Common myeloid progenitor, CD34-positive (primary cell): Measurements from ENCODE around the gene RAB31.

Source experiments
- CTCF ChIA-PET: fragments of 350-600 bp; sonication (Branson Sonifier 250); formaldehyde crosslinking; loops from one replicate; lab custom pipeline; 2021; ENCODE audit warnings: antibody characterized with exemption; lab: Charles Lee
- POLR2A ChIA-PET: fragments of 350-600 bp; sonication (Branson Sonifier 250); formaldehyde crosslinking; loops from one replicate; lab custom pipeline; 2021; ENCODE audit warnings: antibody characterized with exemption; lab: Charles Lee
- DNase-seq, 3 donors: peaks; one replicate each; pipeline versions ENCODE4 v3.0.0 to v3.0.0-alpha.2; 2013
- H3K27ac ChIP-seq, 2 experiments: 1 replicate in 1 of 2; 2 replicates in 1 of 2; pipeline ENCODE4 v1.7.0; 2013; ENCODE audit warnings: inconsistent platforms in 2 of 2, low read length in 2 of 2, mild to moderate bottlenecking in 2 of 2, low read depth in 1 of 2, moderate library complexity in 1 of 2; ENCODE audit not compliant: severe bottlenecking in 2 of 2, insufficient read depth in 1 of 2, poor library complexity in 1 of 2
- H3K27me3 ChIP-seq, 5 experiments: replicated peaks in 2 of 5; 1 replicate in 3 of 5; 2 replicates in 2 of 5; pipeline versions ENCODE4 v1.6.1 to v1.7.0; 2013; ENCODE audit warnings: low read length in 4 of 5, mild to moderate bottlenecking in 2 of 5, moderate library complexity in 2 of 5, inconsistent platforms in 1 of 5; ENCODE audit not compliant: insufficient read depth in 5 of 5, control insufficient read depth in 4 of 5
- H3K36me3 ChIP-seq, 4 experiments: 1 replicate in 2 of 4; 2 replicates in 2 of 4; pipeline versions ENCODE4 v1.6.1 to v1.7.0; 2013; ENCODE audit warnings: low read length in 3 of 4, control low read depth in 1 of 4, mild to moderate bottlenecking in 1 of 4; ENCODE audit not compliant: control insufficient read depth in 4 of 4, insufficient read depth in 4 of 4
- H3K4me1 ChIP-seq, 4 experiments: 1 replicate in 3 of 4; 2 replicates in 1 of 4; pipeline versions ENCODE4 v1.6.1 to v1.7.1; 2013; ENCODE audit warnings: low read length in 3 of 4, mild to moderate bottlenecking in 3 of 4, control low read depth in 1 of 4, inconsistent platforms in 1 of 4, moderate library complexity in 1 of 4; ENCODE audit not compliant: control insufficient read depth in 4 of 4, insufficient read depth in 4 of 4; ENCODE audit errors: control extremely low read depth in 1 of 4
- H3K4me3 ChIP-seq, 7 experiments: 1 replicate in 4 of 7; 2 replicates in 3 of 7; pipeline versions ENCODE4 v1.5.1 to v1.7.0; 2013; ENCODE audit warnings: mild to moderate bottlenecking in 7 of 7, low read length in 6 of 7, moderate library complexity in 6 of 7, inconsistent platforms in 2 of 7, low read depth in 2 of 7, control low read depth in 1 of 7; ENCODE audit not compliant: insufficient read depth in 4 of 7, control insufficient read depth in 1 of 7; ENCODE audit errors: extremely low read depth in 1 of 7
- H3K9me3 ChIP-seq, 5 experiments: 1 replicate in 4 of 5; 2 replicates in 1 of 5; pipeline versions ENCODE4 v1.6.1 to v1.7.1; 2013; ENCODE audit warnings: low read length in 4 of 5, mild to moderate bottlenecking in 2 of 5, inconsistent platforms in 1 of 5, low read depth in 1 of 5, moderate library complexity in 1 of 5; ENCODE audit not compliant: control insufficient read depth in 4 of 5, insufficient read depth in 2 of 5; ENCODE audit errors: control extremely low read depth in 1 of 5
- WGBS: methylation state at CpG from one replicate; pipeline ENCODE4 v1.1.5; 2013; ENCODE audit not compliant: insufficient coverage; 5-methylcytosine and 5-hydroxymethylcytosine counted together

RAB31 gene

DNA sequence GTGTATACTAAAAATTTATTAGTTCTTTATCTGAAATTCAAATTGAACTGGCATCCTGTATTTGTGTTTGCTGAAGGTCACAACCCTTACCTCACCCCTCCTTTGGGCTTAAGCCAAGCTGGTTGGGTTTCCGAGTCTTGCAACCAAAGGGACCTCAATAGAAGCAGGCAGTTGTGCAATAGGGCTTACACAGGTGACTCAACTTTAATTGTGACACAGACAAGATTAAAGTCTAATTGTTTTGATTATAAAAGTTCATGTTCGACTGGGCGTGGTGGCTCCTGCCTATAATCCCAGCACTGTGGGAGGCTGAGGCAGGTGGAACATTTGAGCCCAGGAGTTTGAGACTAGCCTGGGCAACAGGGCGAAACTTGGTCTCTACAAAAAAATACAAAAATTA is 71.5 kb downstream of the RAB31 start:
- ChIA-PET POLR2A (no interaction called here), CTCF (interaction anchor here (1.1 kb wide), 1 partner anchor 9 kb away, joined by 3 read pairs; no protein-coding TSS in a partner anchor)
- Histone ChIP-seq H3K4me3 (no peak overlapping the region), H3K9me3 (no peaks in the 10 kb centered on the region), H3K27me3 (no peaks in the 10 kb centered on the region), H3K4me1 (peaks cover 0 to 32% (median 0%) of the 10 kb centered on the region in 4 experiments), H3K36me3 (no peaks in the 10 kb centered on the region), H3K27ac (no peak overlapping the region)
- DNase-seq, result peak in 1 of 3 donors; percentile 29
- WGBS, result 100% methylated on average over 1 of the region's 4 CpGs

DNA sequence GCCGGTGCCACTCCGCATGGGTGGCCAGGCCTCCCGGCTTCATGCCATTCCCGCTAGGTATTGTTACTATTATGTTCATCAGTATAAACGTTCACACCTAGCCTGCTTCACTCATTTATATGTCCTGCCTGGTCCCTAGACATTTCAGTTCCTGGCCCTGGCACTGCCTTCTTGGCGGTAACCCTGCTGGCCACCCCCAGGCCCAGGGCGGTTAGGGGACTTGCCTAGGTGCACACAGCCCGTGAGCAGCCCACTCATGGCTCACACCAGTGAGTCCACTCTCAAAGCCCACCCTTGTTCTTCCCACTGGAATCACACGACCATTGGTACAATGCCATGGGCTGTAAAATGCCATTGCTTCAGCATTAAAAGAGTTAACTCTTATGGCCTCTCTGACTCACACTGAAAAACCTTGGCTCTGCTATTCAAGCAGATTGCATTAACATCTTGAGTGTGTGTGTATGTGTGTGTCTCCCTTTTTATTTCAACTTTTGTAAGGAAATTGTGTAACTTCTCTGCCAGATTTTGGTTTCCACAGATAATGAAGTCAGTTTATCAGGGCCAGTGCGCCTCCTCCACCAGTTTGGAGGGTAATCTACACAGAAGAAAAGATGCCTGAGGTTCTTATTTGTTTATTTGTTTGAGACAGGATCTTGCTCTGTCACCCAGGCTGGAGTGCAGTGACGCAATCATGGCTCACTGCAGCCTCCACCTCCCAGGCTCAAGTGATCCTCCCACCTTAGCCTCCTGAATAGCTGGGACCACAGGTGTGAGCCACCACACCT is 74.2 kb downstream of the RAB31 start:
- peaks cover 0 to 25% (median 0%) of the 10 kb centered on the region in 4 experiments for H3K4me1 ChIP-seq
- DNase-seq, result peak in 2 of 3 donors; percentile 40 to 43

DNA sequence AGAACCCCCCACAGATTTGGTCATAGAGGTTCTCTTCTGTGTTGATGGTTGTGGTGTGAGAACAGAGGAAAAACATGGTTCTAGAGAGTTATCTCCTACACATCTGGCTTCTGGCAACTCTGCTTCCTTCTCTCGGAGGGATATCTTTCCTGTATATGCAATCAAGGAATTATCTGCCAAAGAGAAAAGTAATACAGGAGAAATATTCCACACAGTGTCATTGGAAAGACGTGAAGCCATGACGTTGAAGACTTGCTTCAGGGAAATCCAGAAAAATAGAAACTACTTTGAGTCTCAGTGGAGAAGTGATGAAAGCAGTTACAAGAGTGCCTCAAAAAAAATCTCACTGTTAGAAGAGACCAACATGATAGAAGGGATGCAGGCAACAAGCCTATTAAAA is 78.5 kb downstream of the RAB31 start:
- 81% methylated on average over 3 of the region's 3 CpGs for WGBS

More for the DNA sequence above, 74.2 kb downstream of the RAB31 start:
- WGBS, result 91% methylated on average over 5 of the region's 11 CpGs
- Histone ChIP-seq H3K9me3 (no peaks in the 10 kb centered on the region), H3K27me3 (no peaks in the 10 kb centered on the region), H3K27ac (no peak overlapping the region), H3K4me3 (no peak overlapping the region), H3K36me3 (peaks cover 0 to 7% (median 0%) of the 10 kb centered on the region in 4 experiments)
- POLR2A ChIA-PET, result no interaction called here
- CTCF ChIA-PET, result no interaction called here

DNA sequence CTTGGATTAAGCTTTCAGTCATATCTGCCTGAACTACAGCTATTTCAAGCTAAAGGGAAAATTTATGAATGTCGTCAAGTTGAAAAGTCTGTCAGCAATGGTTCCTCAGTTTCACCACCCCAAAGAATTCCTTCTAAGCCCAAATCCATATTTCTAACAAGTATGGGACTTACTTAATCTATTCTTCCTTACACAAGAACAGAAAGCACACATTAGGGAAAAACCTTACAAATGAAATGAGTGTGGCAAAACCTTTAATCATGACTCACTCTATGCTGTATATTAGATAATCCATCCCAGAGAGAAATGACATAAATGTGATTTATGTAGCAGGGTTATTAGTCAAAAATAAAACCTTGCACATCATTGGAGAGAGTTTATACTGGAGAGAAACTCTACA is 78.9 kb downstream of the RAB31 start:
- Histone ChIP-seq H3K4me3 (no peak overlapping the region), H3K4me1 (peaks cover 0 to 9% (median 0%) of the 10 kb centered on the region in 4 experiments), H3K27me3 (no peaks in the 10 kb centered on the region), H3K9me3 (no peaks in the 10 kb centered on the region), H3K36me3 (peaks cover 0 to 7% (median 0%) of the 10 kb centered on the region in 4 experiments), H3K27ac (no peak overlapping the region)
- DNase-seq, result no peak
- WGBS, result 80% methylated on average over 1 of the region's 1 CpG
- ChIA-PET POLR2A (no interaction called here), CTCF (no interaction called here)

More for the DNA sequence above, 78.5 kb downstream of the RAB31 start:
- ChIA-PET POLR2A (interaction anchor here (0.9 kb wide), 1 partner anchor 27 kb away, joined by 4 read pairs; no protein-coding TSS in a partner anchor), CTCF (no interaction called here)
- Histone ChIP-seq H3K36me3 (peaks cover 0 to 7% (median 0%) of the 10 kb centered on the region in 4 experiments), H3K9me3 (no peaks in the 10 kb centered on the region), H3K27ac (no peak overlapping the region), H3K4me3 (no peak overlapping the region), H3K4me1 (peaks cover 0 to 13% (median 0%) of the 10 kb centered on the region in 4 experiments), H3K27me3 (no peaks in the 10 kb centered on the region)
- DNase-seq, result no peak

DNA sequence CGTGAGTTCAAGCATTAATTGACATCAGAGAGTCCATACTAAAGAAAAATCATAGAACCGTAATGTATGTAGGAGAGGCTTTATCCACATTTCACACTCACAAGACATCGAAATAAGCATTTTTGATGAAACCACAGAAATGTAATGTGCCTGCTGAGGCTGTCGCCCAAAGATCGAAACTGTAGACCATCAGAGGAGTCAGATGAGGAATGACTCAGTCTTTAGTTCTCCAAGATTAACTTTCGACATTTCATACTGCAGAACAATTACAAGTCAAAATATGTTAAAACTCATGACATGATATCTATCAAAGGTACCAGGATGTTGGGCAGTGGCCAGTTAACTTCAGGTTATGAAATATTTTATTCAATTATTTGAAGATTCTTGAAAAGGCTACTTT is 79.6 kb downstream of the RAB31 start:
- no peaks in the 10 kb centered on the region for H3K27me3 ChIP-seq
- DNase-seq, result no peak
- ChIA-PET CTCF (no interaction called here), POLR2A (no interaction called here)
- no peaks in the 10 kb centered on the region for H3K9me3 ChIP-seq
- H3K4me3 ChIP-seq, result no peak overlapping the region
- H3K36me3 ChIP-seq, result peaks cover 0 to 12% (median 0%) of the 10 kb centered on the region in 4 experiments
- no peak overlapping the region for H3K27ac ChIP-seq
- H3K4me1 ChIP-seq, result peaks cover 0 to 6% (median 0%) of the 10 kb centered on the region in 4 experiments
- 100% methylated on average over 2 of the region's 6 CpGs for WGBS

DNA sequence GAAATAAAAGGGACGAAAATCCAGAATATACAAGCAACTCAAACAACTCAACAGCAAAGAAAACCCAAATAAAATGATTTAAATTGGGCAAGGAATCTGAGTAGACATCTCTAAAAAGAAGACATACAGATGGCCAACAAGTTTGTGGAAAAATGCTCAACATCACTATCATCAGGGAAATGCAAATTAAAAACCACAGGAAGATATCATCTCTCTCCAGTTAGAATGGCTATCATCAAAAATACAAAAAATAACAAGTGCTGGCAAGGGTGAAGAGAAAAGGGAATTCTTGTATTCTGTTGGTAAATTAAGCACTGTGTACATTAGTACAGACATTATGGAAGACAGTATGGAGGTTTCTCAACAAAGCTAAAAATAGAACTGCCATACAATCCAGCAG is 80.0 kb downstream of the RAB31 start:
- DNase-seq, result no peak
- WGBS, result 100% methylated on average over 1 of the region's 1 CpG
- ChIA-PET POLR2A (no interaction called here), CTCF (interaction anchor here (0.8 kb wide), 1 partner anchor 14 kb away, joined by 3 read pairs; no protein-coding TSS in a partner anchor)
- H3K27ac ChIP-seq, result no peak overlapping the region
- no peak overlapping the region for H3K4me3 ChIP-seq
- peaks cover 0 to 2% (median 0%) of the 10 kb centered on the region in 4 experiments for H3K4me1 ChIP-seq
- H3K9me3 ChIP-seq, result no peaks in the 10 kb centered on the region
- no peaks in the 10 kb centered on the region for H3K27me3 ChIP-seq
- H3K36me3 ChIP-seq, result peaks cover 0 to 12% (median 0%) of the 10 kb centered on the region in 4 experiments

DNA sequence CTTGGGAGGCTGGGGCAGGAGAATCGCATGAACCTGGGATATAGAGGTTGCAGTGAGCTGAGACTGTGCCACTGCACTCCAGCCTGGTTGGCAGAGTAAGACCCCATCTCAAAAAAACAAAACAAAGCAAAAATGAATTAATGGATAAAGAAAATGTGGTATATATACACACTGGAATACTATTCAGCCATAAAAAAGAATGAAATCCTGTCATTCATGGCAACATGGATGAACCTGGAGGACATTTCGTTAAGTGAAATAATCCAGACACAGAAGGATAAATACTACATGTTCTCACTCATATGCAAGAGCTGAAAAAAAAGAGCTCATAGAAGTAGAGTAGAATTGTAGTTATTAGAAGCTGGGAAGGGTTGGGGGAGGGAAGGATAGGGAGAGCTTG is 80.8 kb downstream of the RAB31 start:
- ChIA-PET POLR2A (no interaction called here), CTCF (interaction anchor here (0.8 to 0.9 kb wide), 2 partner anchors 10 to 13 kb away, joined by 3 read pairs; no protein-coding TSS in a partner anchor)
- H3K9me3 ChIP-seq, result no peaks in the 10 kb centered on the region
- no peaks in the 10 kb centered on the region for H3K27me3 ChIP-seq
- H3K4me1 ChIP-seq, result no peaks in the 10 kb centered on the region
- peaks cover 0 to 12% (median 0%) of the 10 kb centered on the region in 4 experiments for H3K36me3 ChIP-seq
- no CpG with 5 or more reads among the region's 2 CpGs for WGBS
- no peak overlapping the region for H3K4me3 ChIP-seq
- no peak for DNase-seq
- no peak overlapping the region for H3K27ac ChIP-seq
